Measurements from ENCODE around the gene ERAL1.

Gene ERAL1

GRCh38 chr17:28880572-28880945 is 25.7 kb downstream of the ERAL1 start:
- no peak for DNase-seq

GRCh38 chr17:28881533-28882056 is 26.8 kb downstream of the ERAL1 start:
- DNase-seq: no peak

DNA sequence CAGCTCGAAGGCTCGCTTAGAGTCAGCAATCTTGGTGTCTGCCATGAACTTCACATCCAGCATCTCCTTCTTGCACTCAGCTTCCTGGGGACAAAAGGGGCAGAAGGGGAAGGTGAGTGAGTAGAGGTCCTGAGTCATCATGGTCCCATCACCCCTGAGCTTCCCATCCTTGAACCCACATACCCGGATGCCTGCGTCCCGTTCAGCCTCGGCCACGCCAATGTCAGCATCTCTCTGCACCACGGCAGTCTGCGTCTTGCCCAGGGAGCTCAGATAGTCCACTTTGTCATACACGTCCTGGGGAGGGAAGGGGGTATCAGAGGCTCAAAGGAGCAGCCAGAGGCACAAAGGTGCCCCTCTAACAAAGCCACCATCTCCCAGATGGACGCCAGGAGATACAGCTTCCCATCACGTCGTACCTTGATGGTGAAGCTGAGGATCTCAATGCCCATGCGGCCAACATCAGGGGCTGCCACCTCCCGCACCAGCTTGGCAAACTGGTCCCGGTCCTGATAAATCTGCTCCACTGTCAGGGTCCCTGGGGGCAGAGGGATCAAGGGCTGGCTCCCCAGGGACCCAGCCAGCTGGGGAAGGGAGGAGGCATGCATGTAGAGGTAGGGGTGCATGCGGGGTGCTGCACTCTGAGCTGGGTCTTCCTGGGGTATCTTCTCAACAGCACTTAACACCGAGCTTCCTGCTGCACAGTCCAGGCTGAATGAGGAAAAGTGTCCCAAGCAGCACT is 27.5 kb downstream of the ERAL1 start:
- DNase-seq: no peak

- no peak for DNase-seq
These were observed 29.3 kb downstream of the ERAL1 start for GRCh38 chr17:28883967-28884702.

GRCh38 chr17:28885363-28885762 is 30.5 kb downstream of the ERAL1 start:
- DNase-seq: no peak

GRCh38 chr17:28885951-28886350 is 31.1 kb downstream of the ERAL1 start:
- DNase-seq: no peak

DNA sequence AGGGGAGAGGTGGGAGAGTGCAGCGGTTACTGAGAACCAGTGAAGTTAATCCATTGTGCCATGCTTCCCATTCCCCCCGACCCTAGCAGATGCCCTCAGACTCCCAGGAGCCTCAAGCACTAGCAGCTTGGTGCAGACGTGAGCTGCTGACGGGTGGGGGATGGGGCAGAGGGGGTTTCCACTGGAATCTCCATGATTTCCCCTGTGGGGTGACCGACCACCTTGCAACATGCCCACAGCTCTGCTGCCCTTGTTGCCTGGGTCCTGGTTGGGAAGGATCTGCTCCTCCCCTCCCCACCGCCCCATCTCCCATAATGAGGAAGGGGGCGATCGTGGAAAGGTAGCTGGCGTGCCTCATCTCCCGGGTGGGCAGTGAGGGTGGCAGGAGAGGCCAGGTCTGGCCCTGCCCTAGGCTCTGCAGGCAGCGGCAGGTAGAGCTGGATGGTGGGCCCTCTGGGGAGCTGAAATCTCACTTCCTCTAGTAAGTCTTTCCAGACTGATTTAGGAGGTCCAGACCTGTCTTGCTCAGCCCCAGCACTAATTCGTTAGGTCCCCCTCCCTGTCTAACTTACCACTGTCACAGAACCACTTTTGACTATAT is 33.2 kb downstream of the ERAL1 start:
- no peak for DNase-seq

DNA sequence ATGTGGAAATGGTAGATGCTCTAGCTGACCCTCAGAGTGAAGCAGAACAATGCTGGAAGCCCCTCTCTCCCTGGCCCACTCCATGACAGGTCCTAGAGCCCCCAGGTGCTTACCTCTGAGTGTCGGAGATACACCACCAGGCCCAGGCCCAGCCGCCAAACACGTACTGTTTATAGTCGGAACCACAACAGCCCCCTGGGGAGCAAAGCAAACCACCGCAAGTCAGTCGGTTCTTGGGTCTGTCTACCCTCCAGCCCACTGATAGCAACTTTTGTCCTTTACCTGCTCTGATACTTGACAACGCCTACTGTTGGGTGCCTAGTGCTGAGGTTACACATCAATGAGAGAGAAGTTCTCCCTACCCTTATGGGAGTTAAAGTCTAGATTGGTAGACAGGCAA is 34.0 kb downstream of the ERAL1 start:
- DNase-seq: no peak

DNA sequence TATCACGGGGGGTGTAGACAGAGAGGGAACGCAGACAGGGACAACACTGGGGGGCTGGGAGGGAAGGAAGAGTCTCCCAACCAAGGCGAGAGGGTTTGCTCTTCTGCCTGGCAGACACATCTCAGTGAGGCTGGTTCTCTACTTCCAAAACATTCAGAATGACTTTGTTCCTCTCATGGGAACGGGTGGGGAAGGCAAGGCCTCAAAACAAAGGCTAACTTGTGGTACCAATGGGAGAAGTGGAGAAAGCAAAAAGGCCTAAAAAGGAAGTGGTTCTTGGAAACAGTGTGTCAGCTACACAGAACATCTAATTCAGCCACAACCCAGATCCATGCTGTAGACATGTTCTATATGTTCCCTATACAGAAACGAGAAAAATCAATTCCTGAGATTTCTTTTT is 35.2 kb downstream of the ERAL1 start:
- DNase-seq: no peak

DNA sequence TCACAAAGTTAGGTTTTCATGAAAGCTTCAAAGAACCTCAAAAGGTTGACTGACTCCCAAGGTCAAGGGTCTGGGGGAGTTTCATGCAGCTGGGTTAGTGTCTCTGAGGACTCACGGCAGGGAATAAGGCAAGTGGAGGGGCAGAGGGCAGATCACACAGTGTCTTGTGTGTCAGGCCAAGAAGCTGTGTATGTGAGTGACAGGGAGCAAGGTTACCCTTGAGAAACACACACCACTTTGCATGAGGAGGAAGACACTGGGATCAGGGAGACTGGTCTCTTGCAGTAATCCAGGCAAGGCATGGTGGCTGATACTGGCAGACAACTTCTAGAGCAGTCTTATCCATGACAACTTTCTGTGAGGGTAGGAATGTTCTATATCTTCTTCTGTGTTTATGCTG is 36.4 kb downstream of the ERAL1 start:
- DNase-seq: no peak

DNA sequence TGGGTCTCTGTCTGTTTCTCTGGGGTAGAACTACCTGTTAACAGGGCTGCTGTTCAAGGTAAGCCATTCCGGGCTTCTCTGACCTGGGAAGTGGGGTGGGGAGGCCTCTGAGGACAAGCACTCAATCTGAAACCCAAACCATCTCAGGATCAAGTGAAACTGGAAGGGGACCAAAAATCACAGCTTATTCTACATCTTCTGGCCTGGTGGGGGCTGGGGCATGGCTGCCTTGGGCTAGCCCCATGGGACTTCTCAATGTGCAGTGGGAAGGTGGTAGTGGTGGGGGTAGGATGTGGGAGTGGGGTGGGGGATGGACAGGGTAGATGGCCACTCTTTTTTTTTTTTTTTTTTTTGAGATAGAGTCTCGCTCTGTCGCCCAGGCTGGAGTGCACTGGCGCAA is 37.2 kb downstream of the ERAL1 start:
- no peak for DNase-seq

DNA sequence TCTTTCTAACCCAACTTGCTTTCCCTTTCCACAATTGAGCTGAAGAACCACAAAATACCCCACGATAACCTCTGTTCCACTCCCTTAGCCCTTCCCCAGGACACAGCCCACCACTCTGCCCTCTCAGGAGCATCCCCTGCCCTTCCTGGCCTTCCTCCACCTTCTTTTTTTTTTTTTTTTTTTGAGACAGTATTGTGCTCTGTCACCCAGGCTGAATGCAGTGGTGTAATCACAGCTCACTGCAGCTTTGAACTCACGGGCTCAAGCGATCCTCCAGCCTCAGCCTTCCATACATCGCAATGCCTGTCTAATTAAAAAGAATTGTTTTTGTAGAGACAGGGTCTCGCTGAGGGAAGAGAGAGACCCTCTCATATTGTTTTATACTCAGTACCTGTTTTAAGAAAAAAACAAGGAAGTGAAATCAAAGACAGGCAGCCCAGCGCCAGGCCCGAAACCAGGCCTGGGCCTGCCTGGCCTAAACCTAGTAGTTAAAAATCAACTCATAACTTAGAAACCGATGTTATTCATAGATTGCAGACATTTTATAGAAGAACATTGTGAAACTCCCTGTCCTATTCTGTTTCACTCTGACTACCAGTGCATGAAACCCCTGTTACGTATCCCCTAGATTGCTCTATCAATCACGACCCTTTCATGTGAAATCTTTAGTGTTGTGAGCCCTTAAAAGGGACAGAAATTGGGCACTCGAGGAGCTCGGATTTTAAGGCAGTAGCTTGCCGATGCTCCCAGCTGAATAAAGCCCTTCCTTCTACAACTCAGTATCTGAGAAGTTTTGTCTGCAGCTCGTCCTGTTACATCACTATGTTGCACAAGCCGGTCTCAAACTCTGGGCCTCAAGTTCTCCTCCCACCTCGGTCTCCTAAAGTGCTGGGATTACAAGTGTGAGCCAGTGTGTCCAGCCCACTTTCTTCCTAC is 38.7 kb downstream of the ERAL1 start:
- DNase-seq: peak; percentile 48

DNA sequence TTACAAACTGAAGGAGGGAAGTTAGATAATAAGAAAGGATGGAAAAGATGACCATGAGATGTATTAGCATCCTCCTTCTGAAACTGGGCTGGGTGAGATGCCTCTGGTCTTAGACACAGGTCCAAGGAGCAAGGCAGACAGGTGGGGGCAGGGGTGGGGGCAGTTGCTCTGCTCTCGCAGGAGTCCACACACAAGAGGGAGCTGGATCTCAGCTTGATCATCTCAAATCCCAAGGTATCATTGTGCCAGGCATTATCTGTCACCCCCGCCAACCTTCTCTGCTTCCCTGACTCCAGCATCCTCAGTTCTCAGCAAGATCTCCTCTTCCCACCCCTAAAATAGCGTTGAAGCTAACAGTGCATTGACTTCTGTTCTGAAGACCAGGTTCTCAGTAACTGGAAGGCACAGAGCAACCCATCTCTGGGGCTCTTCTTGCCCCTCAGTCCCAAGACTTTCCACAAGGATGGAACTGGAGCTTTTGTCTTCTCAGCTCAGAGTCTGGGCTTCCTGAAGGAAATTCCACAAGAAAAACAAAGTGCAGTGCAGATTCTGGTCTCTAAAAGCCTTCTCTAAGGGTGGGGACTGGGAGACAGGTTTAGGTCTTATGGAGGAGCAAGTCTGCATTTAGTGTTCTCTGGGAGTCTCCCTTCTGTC is 41.1 kb downstream of the ERAL1 start:
- no peak for DNase-seq

DNA sequence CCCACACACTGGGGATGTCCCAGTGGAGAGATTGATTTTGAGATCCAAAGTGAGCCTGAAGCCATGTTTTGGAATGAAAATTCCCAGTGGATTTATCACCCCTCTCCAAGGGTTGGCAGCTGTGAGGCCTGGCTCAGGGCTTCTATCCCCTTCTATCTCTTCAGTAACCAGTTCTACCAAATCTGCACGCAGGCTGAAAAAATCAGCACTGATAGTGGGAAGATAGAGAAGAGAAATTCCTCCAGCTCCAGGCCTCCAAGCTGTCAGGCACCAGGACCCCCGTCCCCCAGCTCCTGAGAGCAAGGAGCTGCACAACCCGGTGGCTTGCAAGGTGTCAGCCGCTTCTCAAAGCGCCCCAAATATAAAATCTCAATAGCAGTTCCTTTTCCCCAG is 41.7 kb downstream of the ERAL1 start:
- DNase-seq: no peak

- DNase-seq: peak; percentile 61
These were observed 42.3 kb downstream of the ERAL1 start, which contains the start of gene FLOT2 for GRCh38 chr17:28896884-28897768. TSS of gene FLOT2 (minus strand) at chr17:28897733. CDS start at chr17:28897574, 159 bp downstream.

DNA sequence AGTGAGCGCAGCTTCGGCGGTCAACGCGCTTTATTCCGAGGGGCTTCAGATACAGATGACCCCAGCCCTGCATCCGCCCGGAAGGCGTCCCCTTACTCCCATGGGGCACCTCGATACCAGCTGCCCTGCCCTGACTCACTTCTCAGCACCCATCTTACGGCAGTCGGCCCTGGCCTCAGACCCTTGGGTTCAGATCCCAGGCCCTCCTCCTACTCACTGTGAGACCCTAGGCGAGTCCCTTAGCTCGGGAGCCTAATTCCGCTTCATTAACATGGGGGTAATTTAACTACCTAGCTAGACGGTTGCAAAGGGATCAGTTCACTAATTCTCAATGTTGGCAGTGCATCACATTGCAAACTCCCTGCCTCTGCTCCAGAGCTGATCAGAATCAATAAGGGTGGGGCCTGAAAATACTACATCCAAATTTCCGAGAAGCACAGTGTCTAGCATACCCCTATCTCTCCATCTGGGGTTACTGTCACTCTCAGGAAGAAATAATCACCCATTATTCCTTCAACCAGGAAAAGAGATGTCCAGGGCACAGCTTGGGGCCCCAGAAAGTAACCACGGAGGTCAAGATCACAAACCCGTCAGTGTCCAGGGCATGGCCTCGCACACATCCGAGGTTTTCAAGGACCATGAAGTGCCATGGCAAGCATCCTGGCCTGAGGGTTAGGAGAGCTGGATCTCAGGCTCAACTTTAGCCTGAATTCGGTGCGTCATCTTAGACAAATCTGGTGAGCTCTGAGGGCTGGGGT is 43.1 kb downstream of the ERAL1 start:
- peak; percentile 3 for DNase-seq

- peak; percentile 4 for DNase-seq
These were observed 43.7 kb downstream of the ERAL1 start for GRCh38 chr17:28898527-28898955.

DNA sequence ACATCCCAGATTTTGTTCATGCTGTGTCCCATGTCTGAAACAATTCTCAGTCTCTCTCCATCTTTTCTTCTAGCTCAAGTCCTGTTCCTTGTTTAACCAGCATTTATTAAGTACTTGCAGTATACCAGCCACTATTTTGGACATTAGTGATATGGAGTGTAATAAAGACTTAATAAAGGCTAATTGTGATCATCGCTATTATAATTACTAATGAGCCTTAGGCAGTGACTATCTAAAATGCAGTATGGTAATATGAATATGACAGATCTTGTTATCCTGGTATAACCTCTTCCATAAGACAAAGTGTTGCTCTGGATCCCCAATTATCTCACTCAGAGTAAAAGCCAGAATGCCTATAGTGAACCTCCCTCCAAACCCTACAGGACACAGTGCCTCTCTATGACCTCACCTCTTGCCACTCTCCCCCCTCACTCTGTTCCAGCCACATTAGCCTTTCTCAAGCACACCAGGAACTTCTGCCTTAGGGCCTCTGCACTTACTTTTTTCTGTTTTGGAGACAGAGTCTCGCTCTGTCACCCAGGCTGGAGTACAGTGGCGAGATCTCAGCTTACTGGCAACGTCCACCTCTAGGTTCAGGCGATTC is 44.5 kb downstream of the ERAL1 start:
- DNase-seq: peak; percentile 4

GRCh38 chr17:28900986-28901726 is 46.3 kb downstream of the ERAL1 start:
- DNase-seq: no peak

All from CD4-positive, alpha-beta T cell treated with Interleukin-15 for 1 hour (primary cell).